Stimulated activated CD8-positive, alpha-beta memory T cell treated with anti-CD3 and anti-CD28 coated beads, Interleukin-12 subunit alpha, Interleukin-12 subunit beta, amount 100 ng/mL, for 1 hour (primary cell): ENCODE data around the gene SETD2.

ENCODE experiments used
- DNase-seq: peaks from one replicate; pipeline ENCODE4 v3.0.0-alpha.2; 2020; ENCODE audit warnings: low read depth

SETD2 gene

GRCh38 chr3:47008234-47008796 is 155.6 kb downstream of the SETD2 start:
- DNase-seq, result no peak

GRCh38 chr3:47007482-47008233 is 156.3 kb downstream of the SETD2 start:
- DNase-seq, result no peak

GRCh38 chr3:47007001-47007400 is 156.9 kb downstream of the SETD2 start:
- no peak for DNase-seq

- DNase-seq, result no peak
Observed at GRCh38 chr3:47006145-47006651, 157.7 kb downstream of the SETD2 start.

- DNase-seq, result no peak
Observed at GRCh38 chr3:47005212-47006144, 158.4 kb downstream of the SETD2 start.

GRCh38 chr3:47004369-47005211 is 159.3 kb downstream of the SETD2 start:
- no peak for DNase-seq

- DNase-seq, result no peak
Observed at GRCh38 chr3:47003461-47004368, 160.2 kb downstream of the SETD2 start.

- no peak for DNase-seq
Observed at GRCh38 chr3:47003056-47003410, 160.9 kb downstream of the SETD2 start.

GRCh38 chr3:47002171-47003055 is 161.5 kb downstream of the SETD2 start:
- DNase-seq, result no peak

- DNase-seq, result no peak
Observed at GRCh38 chr3:47001731-47002170, 162.2 kb downstream of the SETD2 start.

- DNase-seq, result no peak
Observed at GRCh38 chr3:47000922-47001730, 162.8 kb downstream of the SETD2 start.

- DNase-seq, result no peak
Observed at GRCh38 chr3:47000198-47000815, 163.6 kb downstream of the SETD2 start.

- DNase-seq, result no peak
Observed at GRCh38 chr3:46999516-47000197, 164.3 kb downstream of the SETD2 start.

- DNase-seq, result no peak
Observed at GRCh38 chr3:46998852-46999515, 164.9 kb downstream of the SETD2 start.

- DNase-seq, result peak; percentile 53
Observed at GRCh38 chr3:46998121-46998851, 165.6 kb downstream of the SETD2 start.

- DNase-seq, result no peak
Observed at GRCh38 chr3:46997453-46998091, 166.3 kb downstream of the SETD2 start.
